CD4-positive, alpha-beta T cell treated with Interleukin-4 for 4 hours (primary cell): Measurements from ENCODE around the gene CACNA1H.

Source experiments
- DNase-seq: peaks from one replicate; pipeline ENCODE4 v3.0.0-alpha.2; 2020

CACNA1H gene

DNA sequence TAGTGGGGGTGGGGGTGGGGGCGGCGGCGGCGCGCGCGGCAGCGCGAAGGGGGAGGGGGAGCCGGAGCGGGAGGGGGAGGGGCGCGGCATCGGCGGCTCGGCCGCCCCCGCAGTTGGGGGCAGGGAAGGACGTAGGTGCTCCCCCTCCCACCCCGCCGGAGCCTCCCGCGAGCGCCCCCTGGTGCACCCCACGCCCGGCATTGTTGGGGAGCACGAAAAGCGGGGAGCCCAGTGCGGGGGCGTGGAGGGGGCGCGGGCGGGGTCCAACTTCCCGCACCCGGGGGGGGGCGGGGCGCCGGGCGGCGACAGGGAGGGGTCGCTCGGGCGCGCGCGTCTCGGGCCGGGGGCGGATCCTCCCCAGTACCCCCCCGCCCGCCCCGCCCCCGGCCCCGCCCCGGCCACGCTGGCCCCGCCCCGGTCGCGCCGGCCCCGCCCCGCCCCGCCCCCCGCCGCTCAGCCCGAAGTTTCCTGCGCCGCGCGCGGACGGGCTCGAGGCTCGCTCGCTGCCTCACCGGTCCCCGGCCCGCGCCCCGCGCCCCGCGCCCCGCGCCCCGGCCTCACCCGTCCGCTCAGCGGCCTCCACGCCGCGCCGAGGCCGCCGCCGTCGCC lies at the start of gene CACNA1H:
Gene CACNA1H, plus strand, starts transcription at position 456 of the 609 bp plus-strand sequence. CDS start 632 bp downstream, outside the sequence.
- DNase-seq = peak; percentile 21

DNA sequence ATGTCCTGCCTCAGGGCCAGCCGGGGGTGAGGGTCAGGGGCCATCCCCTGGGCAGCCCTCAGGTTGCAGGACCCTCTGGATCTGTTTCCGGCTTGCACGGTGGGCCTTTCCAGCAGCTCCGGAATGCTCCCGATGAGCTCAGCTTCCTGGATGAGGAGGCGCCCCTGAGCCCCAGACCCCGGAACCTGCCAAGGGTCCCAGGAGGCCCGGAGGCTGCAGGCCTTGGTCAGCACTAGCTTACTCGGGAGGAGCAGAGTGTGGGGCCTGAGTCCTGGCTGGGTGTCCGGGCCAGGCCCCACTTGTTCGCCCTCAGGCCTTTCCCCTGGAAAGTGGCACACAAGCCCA lies 49.3 kb upstream of the CACNA1H start:
- DNase-seq = no peak

DNA sequence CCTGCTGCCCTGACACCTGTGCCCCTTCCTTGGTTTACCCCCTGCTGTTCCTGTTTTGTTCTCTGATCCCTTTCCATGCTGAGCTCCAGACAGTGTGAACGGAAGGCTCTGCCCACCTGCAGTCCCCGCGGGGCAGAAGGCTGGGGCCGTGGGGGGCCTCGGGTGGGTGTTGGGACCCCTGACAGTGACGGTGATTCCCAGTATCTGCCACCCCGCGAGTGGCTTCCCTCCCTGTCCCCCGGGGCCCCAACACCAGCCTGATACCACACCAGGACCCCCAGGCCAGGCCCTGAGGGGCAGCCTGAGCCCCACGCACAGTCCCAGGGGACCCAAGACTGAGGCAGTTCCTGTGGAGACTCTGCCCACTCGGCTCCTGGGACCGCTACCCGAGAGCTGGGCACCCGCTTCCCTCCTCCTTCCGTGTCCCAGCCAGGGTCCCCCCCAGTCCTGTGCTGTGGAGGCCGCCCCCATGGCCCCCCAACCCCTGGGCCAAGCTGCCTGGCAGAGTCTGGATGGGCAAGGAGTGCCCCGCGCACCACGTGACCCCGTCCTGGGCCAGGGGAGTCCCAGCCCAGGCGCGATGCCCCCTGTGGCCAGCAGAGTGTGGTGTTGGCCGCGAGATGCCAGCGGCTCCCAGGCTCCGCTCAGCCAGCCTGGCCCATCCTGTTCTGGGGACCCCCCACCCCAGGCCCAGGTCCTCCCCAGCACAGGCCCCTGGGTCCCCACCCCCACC lies 46.9 kb upstream of the CACNA1H start:
- DNase-seq = no peak

DNA sequence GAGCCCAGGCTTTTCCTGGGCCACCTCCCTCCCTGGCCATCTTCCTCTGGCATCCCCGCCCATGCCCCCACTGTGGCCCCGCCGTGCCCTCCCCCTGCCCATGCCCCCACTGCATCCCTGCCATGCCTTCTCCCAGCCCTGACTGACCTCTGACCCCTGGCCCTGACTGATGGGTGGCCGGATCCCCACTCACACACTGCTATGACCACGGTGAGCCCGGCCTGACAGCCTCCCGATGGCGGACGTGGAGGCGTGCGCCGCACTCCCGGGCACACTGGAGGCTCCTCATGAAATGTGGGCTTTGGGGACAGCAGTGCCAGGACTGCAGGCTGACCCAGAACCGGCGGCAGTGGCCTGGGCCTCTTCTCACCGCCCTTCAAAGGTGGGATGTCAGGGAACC lies 46.2 kb upstream of the CACNA1H start:
- no peak for DNase-seq

DNA sequence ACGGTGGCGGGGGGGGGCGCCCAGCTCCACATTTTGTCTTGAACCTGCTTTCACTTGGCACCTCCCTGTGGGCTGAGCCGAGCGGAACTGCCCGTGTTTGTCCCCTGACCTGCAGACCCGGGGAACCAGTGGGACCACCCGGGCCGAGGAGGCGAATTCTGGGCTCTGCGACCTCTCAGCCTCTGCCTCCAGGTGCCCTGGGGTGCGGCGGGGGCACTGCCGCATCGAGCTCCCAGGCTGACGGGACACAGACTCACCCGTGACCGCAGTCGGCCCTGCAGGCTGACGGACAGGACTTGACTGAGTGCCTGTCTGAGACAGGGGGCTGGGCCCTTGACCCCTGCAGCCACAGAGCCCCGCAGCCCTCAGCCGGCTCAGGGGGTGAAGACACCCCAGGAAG lies 45.8 kb upstream of the CACNA1H start:
- no peak for DNase-seq

DNA sequence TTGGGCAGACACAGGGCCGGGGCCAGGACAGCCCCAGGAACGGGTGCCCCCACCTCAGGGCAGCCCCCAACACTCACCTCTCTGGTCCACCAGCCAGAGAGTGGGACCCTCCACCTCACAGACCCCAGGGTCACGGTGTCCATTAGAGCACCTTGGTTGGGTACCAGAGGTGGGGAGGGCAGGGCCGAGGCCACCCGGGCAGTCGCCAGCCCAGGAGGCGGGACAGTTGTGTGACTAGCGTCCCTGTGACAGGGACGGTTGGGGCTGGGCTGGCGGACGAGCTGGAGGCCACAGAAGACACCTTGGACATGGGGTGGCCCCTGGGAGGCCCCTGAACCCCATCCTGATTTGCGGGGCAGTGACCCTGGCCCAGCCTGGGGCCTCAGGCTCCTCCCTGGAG lies 45.2 kb upstream of the CACNA1H start:
- DNase-seq = no peak

DNA sequence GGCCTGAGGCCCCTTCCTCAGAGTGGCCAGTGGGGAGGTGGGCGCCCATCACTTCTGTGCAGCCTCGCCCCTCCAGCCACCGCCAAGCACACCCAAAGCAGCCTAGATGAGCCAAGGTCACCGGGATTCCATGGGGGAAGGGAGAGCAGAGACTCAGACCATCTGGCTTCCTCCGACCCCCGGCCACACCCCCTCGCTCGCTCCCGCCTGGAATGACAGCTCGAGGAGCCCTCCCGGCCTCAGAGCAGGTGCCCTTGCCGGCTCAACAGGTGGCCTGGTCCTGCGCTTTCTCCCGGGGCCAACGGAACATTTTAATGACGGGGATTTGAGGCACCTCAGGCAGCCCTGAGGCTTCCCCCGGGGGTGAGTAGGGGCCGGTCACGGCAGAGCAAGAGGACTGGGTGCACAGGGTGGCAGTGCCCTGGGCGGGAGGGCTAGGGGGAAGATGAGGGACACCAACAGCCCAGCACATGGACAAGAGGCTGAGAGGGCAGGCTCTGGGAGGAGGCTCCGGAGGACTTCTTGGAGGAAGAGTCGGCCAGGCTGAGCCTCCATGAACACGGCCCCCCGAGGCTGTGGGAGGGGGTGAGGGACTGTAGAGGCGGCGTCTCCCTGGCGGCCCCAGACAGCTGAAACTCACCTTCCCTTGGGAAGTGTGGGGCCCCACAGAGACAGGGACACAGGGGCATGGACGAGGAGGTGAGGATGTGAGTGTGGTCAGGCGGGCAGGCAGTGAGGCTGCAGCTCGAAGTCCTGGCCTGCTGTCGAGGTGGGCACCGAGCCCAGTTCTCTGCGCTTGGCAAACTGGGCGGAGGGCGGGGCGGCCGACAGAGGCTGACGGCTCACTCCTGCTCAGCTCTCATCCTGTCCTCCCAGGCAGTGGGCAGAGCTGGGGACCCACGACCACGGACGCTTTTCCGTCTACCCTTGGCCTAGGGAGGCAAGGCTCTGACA lies 44.3 kb upstream of the CACNA1H start:
- DNase-seq = no peak

DNA sequence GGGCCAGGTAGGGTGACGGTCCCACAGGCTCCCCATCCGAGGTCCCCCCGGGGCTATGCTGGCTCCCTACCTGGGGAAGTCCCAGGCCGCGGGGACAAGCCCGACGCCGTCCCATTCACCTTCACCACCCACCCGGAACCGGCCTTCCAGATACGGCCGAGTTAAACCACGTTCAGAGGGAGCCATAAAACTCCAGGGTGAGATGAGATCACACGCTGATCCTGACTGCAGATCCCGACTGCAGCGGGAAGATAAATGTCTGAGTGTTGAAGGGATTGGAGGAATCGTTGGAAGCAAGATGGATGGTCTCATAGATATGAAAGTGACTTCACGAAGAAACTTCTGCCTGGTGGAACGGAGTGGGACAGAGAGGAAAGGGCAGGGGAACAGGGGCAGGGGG lies 43.3 kb upstream of the CACNA1H start:
- no peak for DNase-seq

DNA sequence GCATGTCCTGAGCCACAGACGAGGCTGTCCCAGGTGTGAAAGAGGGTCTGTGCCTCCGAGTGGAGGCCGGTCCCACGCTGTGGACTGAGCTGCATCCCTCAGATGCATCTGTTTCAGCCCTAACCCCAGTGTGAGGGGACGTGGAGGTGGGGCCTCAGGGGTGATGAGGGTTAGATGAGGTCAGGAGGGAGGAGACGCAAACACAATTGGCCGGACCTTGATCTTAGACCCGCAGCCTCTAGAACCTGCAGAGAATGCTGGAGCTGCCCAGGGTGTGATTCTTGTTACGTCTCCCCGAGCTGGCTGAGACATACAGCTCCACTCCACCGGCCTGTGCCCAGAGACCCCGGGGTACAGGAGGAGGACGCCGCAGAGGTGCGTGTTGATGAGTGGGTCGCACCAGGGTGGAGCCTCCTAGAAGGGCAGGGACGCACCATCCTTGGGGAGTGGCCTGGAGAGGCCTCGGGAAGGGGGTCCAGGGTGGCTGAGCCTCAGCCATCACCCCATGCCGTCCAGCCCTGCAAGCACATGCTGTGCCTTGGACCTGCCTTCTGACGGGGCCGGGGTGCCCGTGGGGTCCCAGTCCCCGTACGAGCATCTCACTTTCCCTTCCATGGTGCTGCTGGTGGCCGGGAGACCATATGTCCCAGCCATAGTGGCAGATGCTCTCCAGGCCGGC lies 40.3 kb upstream of the CACNA1H start:
- no peak for DNase-seq

DNA sequence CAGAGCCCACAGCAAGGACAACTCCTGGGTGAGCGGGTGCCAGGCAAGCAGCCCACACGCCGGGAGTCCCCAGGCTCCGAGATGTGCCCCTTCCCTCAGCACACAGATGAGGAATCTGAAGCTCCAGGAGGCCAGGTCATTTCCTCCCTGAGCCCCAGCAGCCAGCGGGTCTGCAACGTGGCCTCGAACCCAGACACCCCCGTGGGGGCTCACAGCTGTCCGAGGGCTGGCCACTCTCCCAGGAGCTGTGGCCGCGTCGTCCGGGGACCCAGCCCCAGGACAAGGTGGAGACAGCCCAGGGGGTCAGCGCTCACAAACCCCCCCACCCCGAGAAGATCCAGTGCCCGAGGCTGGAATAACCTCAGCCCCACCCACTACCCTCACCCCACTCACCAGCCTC lies 39.4 kb upstream of the CACNA1H start:
- DNase-seq = no peak

DNA sequence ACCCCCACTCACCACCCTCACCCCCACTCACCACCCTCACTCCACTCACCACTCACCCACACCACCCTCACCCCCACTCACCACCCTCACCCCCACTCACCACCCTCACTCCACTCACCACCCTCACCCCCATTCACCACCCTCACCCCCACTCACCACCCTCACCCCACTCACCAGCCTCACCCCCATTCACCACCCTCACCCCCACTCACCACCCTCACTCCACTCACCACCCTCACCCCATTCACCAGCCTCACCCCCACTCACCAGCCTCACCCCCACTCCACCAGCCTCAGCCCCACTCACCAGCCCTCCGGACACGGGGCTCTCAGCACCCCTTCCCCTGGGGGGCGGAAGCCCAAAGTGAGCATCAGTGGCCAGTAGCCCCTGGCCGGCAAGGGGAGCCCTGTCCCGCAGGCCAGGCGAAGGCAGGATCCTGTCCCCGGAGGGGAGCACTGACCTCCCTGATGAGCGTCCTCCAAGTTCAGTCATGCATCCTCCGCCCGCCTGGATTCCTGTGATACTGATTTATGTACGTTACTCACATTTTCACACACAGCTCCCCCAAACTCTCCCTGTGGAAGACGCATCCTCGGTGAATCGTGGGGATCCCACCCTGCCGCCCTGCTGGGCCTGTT lies 38.9 kb upstream of the CACNA1H start:
- no peak for DNase-seq

DNA sequence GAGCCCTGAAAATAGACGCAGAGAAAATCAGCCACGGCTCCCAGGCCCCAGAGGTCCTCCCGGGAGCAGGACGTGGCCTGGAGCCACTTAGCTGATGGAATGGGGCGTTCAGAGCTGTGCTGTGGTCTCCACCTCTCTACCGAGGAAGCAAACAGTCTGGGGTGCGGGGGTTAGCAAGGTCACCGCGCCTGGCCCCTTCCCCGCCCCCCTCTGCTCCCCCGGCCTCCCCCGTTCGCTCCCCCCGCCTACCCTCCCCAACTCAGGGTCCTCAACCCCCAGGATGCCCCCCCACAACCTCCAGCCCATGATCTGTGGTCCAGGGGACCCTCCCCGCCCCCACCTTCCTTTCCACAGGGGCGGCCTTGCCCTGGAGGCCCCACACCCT lies 36.2 kb upstream of the CACNA1H start:
- DNase-seq = no peak

DNA sequence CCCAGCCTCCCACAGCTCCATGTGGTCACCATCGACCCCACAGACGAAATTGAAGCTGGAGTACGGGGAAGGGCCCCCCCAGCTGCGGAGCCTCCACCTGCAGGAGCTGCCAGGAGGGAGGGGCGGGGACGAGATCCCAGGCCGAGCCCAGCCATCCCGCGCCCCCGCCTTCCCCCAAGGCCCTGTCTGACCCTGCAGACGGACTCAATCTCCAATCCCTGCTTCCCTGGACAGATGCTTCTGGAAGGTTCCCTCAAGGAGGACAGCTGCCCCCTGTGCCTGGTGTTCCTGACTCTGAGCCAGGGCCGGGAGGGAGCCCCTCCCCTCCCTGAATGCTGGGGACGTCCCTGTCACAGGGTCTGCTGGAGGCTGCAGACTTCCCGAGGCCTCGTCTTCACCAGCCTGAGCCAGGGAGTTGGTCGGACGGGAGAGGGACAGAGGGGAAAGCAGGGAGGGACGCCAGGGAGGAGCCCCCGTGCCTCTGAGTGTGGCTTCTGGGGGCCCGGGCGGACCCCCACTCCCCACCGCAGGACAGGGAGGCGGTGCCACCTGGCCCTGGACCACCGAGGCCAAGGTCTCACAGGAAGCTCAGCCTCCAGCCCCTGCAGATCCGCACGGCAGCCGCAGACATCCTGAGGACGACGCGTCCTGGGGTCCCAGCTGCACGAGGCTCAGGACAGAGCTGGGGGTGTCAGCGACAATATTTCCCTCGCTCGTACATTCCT lies 35.6 kb upstream of the CACNA1H start:
- DNase-seq = no peak

DNA sequence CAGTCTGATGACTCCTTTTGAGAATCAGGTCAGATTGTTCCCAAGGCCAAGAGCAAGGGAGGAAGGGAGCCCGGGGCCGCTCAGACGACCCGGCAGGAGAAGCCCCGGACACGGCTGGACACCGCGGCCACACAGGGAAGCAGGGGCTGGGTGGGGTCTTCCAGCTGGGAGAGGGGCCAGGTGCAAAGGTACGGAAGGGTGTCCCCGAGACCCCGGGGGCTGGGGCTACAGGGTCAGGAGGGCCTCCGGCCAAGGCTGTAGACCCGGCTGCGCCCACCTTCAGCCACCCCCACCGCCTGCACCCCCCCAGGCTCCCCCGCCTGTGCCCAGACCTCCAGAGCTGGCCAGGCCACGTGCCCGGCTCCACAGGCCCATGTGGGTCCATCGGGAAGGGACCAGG lies 35.0 kb upstream of the CACNA1H start:
- DNase-seq = no peak

DNA sequence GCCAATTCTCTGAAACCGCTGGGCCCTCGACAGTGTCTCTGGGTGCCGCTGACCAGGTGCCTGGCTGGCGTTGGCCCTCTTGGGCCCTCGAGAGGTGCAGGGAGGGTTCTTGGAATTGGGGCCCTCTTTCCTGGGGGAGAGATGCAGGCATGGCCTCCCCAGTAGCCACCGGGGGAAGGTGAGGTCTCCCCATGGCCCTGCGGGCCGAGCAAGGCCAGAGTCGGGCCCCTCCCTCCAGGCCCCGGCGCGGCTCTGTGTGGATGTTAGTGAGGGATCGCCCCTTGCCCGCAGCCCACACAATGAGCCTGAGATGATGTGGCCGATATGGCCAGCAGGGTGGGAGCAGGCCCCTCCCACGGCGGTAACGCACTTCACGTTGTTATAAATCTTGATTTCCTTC lies 33.8 kb upstream of the CACNA1H start:
- no peak for DNase-seq

DNA sequence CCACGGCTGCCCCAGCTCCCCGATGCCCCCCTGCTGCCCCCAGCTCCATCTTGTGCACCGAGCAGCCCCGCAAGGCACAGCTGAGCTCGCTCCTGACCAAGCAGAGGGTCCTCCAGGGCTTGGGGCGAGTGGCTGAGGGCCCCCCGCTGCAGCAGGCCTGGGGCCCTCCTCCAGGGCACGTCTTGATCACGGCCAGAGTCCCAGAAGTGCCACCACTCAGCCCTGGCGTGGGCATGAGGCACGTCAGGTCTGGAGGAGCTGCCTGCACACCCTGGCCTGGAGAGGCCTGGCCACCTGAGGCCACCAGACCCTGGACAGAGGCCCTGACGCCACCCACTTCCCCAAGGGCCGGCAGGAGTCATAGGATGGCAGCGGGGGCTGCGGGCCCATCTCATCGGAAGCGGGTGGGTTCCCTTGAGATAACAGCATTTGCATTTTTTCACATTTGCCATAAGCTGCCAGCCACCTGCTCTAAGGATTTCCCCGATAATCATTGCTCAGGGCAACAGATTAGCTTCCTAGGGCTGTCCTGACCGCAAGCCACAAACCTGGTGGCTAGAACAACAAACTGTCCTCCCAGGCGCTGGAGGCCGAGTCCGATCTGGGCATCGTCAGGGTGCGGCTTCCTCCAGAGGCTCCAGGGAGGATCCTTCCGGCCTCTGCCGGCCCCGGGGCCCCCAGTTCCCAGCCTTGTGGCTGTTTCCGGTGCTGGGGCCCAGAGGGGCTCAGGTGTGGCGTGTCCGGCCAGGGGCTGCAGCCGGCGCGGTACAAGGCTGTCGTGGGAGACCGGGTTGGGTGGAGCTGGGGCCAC lies 32.9 kb upstream of the CACNA1H start:
- no peak for DNase-seq

DNA sequence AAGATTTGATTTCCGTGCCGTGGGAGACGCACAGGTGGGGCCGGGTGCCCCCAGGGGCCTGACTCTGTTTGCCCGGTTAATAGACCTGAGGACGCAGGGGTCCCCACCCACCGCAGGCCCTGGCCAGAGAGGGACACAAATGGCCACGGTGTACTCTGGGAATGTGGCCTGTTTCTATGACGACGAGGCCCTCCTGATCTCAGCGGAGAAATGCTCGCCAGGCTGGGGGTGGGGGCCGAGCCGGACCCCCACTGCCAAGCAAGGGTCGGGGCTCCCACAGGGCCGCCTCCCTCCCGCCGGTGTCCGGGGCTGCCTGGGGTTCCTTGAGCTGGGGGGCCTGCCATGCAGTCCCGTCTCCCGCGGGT lies 32.3 kb upstream of the CACNA1H start:
- no peak for DNase-seq

DNA sequence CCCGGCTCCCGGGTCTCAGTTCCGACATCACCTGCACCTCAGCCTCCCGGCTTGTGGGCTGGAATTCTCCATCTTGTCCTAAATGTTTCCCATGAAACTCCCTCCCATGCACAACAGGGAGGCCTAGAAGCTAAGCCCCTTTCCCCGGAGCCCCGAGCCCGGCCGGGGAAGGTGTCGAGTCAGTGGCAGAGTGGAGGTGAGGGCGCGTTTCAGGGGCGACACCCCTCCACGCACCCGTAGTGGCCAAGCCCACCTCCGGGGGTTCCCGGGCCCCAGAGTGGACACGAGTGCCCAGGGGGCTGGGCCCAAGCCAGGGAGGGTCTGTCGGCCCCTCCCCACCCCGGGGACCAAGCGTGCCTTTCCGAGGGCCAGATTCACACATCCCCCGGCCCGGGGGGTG lies 31.9 kb upstream of the CACNA1H start:
- DNase-seq = no peak

DNA sequence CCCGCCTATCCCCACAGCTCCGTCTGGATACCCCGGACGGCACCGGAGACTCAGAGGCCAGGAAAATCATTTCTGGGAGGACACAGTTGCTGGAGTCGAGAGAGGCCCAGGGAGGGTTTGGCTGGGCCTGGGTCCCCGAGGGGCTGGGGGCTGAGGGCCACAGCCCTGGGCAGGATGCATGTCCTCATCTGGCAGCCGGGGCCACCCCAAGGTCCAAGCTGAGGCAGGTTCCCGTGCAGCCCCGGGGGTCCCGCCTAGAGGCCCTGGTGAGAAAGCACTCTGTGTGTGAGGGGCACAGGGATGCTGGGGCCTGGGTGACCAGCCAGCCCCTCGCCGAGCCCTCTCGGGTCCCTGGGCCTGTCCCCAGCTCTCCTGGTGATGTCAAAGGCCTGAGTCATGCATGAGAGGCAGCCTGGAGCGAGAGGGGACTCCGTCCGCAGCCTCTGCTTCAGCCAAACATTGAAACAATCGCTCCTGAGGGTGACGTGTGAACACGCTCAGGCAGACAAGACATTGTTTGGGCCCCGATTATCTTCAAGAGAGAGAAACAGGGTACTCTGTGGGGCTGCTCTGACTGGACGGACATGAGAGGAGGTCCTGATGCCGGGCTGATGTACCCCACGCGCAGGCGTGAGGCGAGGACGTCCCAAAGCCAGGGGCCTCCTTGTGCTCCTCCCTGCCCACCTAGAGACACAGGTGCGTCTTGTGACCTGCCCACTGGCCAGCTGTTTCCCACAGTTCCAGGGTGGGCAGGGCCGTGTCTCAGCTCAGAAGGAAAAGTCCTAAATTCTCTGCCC lies 31.1 kb upstream of the CACNA1H start:
- no peak for DNase-seq

DNA sequence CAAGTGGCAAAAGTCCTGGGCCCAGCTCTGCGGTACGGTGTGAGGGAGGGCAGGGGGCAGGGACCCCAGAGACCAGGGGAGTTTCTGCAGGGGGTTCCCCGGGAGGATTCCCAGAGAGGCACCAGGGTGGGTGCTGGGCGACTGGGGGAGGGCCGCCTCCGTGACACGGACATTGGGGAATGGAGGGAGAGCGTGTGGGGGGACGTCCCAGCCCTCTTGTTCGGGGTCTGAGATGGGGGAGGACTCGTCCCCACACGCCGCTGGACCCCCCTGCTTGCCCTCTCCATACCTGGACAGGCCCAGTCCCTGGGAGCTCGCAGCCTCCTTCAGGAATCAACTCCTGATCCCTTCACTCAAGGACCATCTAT lies 30.5 kb upstream of the CACNA1H start:
- DNase-seq = no peak
